ENCODE measurements around the gene TPSD1.
"Not testable (repeated sequence)": the region's sequence is repeated elsewhere in the genome, so short reads cannot be mapped to it uniquely, and the experiment has no call there.

The TPSD1 gene

DNA sequence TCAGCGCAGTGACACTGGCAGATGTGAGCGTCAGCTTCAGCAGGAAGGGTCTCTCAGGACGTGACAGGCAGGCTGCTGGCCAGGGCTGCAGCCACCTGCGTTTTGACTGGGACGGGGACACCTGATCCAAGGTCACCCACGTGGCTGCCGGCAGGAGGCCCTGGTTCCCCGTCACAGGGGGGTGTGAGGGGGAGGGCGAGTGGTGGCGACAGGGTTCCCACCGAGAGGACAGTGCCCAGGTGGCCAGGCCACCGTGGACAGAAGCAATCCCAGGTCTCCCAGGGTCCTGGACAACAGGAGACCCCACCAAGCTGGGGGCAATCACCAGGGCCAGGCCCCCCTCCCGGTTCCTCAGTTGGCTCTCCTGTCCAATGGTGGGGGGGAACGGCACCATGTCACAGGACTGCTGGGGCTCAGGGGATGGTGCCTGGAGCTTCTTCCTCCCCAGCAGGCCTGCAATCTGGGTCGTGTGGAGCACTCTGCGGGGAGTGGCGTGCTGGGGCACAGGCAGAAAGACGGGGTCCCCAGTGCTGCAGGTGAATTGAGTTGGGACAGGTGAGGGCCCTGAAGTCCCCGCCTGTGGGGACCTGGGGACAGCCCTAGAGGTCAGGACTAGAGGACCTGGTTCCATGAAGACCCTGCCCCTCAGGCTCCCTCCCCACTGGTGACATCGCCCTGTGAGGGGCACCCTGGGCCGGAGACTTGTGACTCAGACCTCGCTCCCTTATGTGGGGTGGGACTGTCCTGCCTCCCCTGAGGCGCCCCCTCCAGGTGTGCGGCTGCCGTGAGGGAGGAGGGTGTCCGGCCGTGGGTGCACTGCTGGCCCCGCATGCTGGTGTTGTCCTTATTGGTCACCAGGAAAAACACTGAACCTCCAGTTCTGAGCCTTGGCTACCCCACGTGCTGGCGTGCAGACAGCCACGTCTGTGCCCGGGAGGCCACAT is 11.7 kb upstream of the TPSD1 start:
- not testable (repeated sequence) for DNase-seq

DNA sequence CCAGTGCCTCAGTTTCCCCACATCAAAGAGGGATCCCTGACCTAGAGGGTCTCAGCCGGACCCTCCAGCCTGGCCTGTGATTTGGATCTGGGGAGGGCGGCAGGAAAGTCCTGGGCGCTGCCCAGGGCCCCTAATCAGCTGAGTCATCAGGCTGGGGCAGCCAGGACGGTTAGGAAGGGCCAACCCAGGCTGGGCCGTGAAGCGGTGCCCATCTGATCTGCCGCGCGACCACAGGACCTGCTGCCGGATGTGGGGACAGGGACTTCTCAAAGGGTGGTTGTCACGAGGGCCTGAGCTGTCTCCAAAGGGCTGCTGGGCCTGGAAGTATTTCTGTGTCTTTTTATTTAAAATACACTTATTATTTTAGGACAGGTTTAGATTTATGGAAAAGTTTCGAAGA is 11.0 kb upstream of the TPSD1 start:
- DNase-seq = no peak

- DNase-seq = no peak
Measured at GRCh38 chr16:1245452-1246020, 10.3 kb upstream of the TPSD1 start.

DNA sequence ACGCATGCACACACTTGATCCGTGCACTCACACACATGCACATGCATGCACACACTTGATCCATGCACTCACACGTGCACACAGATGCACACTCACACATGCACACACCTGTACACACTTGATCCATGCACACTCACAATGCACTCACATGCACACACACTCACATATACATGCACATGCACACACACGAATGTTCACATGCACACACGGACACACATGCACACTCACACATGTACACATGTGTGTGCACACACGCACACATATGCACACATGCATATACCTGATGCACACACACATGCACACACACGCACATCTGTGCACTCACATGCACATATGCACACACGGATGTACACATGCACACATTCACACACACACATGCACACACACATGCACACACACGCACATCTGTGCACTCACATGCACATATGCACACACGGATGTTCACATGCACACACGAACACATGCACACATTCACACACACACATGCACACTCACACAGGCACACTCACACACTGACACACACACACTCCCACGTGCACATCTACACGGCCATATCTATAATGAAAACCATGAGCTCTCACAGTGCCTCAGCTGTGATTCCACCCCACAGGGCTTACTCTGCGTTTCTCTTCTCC is 7.8 kb upstream of the TPSD1 start:
- not testable (repeated sequence) for DNase-seq

DNA sequence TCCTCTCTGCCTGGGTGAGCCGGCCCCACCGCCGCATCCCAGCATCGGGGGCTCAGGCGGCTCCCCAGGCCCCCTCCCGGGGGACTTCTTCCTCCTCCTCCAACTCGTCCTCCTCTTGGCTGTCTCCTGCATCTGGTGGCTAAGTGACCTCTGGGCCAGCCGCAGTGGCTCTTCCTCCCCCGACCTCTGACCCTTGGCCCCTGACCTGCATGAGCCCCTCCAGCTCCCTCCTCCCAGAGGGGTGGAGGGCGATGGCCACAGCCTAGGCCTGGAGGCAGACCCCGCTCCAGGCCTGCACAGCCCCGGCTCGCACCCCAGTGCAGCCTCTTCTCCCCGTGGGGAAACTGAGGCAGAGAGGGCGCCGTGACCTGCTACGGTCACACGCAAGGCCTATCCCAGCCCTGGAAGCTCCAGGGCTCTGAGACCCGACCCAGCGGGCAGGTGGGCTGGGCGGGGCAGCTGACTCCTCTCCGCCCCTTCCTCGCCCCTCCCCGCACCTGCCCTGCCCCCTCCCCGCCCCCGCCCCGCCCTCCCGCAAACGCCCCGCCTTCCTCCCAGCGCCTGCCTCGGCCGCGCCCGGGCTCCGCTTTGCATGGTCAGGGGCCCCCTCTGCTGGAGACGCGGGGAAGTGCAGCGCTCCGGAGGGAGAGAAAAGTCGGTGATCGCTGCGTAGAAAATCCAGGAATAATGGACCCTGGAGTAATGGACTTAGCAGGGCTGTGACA is 6.7 kb upstream of the TPSD1 start:
- not testable (repeated sequence) for DNase-seq

GRCh38 chr16:1253701-1254364 is 2.0 kb upstream of the TPSD1 start:
- DNase-seq = not testable (repeated sequence)

GRCh38 chr16:1254821-1255220 is 1.0 kb upstream of the TPSD1 start:
- not testable (repeated sequence) for DNase-seq

DNA sequence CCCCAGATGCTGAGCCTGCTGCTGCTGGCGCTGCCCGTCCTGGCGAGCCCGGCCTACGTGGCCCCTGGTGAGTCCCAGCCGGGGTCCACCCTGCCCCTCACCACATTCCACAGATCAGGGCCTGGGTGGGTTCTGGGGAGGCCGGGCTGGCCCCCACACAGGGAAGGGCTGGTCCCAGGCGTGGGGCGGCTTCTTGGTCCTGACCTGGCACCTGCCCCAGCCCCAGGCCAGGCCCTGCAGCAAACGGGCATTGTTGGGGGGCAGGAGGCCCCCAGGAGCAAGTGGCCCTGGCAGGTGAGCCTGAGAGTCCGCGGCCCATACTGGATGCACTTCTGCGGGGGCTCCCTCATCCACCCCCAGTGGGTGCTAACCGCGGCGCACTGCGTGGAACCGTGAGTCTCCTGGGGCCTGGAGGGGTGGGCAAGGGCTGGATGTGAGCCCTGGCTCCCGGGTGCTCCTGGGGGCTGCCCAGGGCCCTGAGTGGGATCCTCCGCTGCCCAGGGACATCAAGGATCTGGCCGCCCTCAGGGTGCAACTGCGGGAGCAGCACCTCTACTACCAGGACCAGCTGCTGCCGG is 516 bp downstream of the TPSD1 start:
- DNase-seq = not testable (repeated sequence)

GRCh38 chr16:1256874-1257322 is 1.0 kb downstream of the TPSD1 start:
- DNase-seq = no peak

DNA sequence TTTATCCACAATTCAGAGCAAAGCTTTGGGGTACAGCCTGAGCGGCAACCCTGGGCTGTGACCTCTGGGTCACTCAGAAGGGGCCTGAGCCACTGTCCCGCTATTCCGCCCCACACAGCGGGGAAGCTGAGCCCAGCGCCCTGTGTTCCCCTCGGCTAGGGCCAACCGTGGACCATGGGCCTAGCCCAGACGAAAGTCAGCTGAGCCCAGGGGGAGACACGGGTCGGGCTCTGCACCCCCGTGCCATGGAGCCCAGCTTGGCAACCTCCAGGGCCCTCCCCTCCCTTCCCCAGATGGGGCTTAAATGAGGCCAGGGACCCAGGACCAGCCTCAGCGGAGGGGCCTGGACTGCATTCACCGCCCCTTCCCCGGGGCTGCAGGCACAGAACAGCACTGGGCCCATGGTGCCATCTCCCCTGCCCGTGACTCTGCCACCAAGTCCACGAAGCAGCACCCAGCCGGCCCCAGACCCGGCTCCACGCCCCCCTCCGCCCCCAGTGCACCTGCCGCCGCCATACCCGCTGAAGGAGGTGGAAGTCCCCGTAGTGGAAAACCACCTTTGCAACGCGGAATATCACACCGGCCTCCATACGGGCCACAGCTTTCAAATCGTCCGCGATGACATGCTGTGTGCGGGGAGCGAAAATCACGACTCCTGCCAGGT is 1.8 kb downstream of the TPSD1 start:
- DNase-seq = no peak

GRCh38 chr16:1258225-1258600 is 2.3 kb downstream of the TPSD1 start:
- DNase-seq = no peak

DNA sequence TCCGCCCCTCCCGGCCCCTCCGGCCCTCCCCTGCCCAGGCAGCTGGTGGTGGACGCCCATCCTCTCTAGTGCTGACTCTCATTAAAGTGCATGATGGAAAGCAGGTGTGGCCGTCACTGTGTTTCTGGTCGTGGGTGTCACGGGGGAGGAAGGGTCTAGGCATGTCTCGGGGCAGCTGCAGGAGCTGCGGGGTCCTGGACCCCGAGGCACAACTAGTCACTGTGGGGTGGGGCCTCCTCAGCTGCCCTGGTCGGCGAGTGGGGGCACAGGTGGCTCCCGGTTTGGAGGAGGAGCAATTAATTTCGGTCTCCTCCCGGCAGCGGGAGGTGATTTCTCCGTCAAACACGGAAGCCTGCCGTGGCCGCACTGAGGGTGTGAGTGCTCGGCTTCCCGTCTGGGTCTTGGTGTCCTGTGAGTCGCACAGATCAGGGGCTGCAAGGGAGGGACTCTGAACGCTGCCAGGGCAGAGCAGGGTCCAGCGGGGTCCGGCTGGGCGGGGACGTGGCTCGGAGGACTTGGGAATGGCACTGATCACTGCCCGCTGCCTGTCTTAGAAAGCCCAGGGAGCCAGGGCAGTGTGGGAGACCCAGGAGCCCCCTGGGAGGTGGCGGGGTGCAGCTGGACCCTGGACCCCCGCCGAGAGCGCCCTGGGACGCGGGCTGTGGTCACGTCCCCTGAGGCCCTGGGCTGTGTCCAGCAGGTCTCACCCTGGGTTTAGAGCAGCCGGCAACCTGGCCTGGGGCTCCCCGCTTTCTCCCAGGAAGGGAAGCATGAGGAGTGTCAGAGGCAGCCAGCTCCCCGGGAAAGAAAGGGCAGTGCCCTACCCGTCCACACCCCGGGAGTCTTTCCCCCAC is 3.3 kb downstream of the TPSD1 start:
- no peak for DNase-seq

DNA sequence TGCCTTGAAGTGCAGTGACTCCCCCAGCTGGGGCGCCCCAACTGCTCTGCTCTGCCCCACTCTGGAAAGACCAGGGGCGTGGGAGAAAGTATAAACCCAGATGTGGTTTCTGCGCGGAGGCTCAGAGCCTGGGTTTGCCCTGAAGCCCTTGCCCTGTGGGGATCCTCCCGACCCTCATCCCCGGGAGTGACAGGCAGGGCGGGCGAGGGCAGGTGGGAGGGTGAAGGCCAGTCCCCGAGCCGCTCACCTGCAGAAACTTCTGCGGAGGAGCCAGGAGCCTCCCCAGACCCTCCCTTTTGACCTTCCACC is 3.8 kb downstream of the TPSD1 start:
- no peak for DNase-seq

- DNase-seq = no peak
Measured at GRCh38 chr16:1260101-1260680, 4.3 kb downstream of the TPSD1 start.

GRCh38 chr16:1261131-1261892 is 5.4 kb downstream of the TPSD1 start:
- no peak for DNase-seq

DNA sequence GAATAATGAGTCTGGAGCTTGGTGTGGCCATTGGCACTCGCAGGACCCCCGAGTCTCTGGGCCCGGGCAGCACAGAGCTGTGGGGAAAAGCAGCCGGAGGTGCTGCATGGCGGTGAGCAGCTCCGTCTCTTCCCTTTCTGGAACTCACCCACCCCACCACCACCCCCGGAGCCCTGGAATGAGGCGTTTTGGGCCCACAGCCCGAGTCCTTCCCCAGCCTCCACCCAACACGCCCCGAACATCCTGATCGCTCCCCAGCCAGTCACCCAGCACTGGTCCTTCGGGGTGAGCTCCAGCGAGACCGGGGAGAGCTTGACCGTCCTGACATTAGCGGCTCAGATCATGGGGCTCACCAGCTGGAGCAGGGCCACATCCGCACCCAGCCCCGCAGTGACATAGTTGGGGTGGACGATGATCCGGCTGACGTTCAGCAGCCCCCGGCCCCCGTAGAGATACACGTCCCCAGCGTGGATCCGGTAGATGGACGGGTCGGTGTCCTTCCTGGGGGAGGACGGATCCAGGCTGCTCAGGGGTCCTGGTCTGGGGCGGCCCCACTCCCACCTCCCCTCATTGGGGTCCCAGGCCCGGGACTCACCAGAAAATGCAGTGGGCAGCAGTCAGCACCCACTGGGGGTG is 6.5 kb downstream of the TPSD1 start:
- no peak for DNase-seq

DNA sequence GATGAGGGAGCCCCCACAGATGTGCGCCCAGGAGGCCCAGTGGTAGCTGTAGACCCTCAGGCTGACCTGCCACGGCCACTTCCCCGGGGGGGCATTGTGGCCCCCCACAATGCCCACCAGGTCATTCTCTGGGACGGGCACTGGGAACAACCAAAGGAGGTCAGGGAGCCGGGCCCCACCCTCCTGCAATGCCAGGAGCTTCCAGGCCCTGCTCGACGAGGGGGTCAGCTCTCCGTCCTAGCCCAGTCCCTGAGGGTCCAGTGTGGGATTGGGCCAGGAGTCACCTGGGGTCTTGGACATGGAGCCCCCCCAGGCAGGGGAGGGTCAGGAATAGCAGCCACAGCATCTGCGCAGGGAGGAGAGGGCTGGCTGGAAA is 7.0 kb downstream of the TPSD1 start:
- DNase-seq = no peak

DNA sequence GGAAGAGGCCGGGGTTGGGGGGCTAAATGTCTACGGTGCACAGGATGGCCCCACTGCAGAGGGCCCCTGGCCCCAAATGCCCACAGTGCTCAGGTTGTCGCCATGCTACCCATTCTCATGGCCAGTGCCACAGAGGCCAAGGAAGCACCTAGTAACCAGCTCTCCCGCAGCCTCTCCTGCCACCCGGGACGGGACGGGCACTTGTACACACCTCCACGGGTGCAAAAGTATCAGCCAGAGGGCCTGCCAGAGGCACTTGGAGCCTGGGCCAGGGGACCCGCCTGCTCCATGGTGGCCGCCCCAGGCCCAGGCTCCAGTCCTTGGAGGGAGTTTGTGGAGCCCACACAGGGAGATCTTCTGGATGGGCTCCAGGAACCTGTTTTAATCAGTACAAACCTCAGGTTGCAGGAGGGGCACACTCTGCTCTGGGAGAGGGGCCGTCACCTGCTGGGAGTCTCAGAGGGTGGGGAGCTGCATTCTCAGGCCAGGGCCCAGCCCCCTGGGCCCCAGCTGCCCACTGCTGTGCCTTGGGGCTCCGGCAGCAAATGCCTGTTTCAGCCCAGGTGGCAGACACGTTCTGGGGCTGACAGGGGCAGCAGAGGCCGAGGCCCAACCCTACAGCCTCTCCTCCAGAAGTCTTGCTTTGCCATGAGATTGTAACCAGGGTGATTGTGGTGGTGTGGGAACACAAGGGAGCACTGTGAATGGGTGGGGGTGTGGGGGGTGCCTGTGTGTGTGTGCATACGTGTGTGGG is 7.9 kb downstream of the TPSD1 start:
- DNase-seq = no peak
